Middle frontal gyrus (tissue), 1 donor: ENCODE measurements around the gene ZFYVE28.
A peak's percentile ranks its signal among the peaks of the same experiment; 100 is the strongest.
"Not testable (repeated sequence)": the region's sequence is repeated elsewhere in the genome, so short reads cannot be mapped to it uniquely, and the experiment has no call there.

ENCODE experiments used
- DNase-seq: peaks from one replicate; pipeline ENCODE4 v3.0.0-alpha.2; 2015; ENCODE audit warnings: low spot score; ENCODE audit errors: extremely low spot score

Gene ZFYVE28

GRCh38 chr4:2417765-2418649 is at the start of gene ZFYVE28:
ZFYVE28 (minus strand) TSS chr4:2418645; CDS start chr4:2418323, 322 bp downstream.
- DNase-seq, result no peak

GRCh38 chr4:2465544-2465943 is 47.1 kb upstream of the ZFYVE28 start:
- not testable (repeated sequence) for DNase-seq

DNA sequence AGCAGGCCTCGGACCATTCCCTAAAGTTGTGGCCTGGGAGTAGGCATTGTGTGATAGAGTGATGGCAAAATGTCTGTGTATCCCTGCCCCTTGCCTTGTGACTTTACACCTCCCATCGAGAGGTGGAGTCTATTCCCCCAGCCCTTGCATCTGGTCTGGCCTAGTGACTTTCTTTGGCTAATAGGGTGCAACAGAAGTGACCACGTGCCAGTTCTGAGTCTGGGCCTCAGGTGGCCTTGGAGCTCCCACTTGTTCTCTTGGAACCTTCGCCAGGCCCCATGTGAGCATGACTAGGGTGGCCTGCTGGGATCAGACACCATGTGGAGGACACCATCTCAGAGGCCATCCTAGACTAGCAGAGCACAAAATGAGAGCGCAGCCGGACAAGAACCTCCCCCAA is 46.6 kb upstream of the ZFYVE28 start:
- DNase-seq, result no peak

GRCh38 chr4:2462992-2463762 is 44.7 kb upstream of the ZFYVE28 start:
- no peak for DNase-seq

DNA sequence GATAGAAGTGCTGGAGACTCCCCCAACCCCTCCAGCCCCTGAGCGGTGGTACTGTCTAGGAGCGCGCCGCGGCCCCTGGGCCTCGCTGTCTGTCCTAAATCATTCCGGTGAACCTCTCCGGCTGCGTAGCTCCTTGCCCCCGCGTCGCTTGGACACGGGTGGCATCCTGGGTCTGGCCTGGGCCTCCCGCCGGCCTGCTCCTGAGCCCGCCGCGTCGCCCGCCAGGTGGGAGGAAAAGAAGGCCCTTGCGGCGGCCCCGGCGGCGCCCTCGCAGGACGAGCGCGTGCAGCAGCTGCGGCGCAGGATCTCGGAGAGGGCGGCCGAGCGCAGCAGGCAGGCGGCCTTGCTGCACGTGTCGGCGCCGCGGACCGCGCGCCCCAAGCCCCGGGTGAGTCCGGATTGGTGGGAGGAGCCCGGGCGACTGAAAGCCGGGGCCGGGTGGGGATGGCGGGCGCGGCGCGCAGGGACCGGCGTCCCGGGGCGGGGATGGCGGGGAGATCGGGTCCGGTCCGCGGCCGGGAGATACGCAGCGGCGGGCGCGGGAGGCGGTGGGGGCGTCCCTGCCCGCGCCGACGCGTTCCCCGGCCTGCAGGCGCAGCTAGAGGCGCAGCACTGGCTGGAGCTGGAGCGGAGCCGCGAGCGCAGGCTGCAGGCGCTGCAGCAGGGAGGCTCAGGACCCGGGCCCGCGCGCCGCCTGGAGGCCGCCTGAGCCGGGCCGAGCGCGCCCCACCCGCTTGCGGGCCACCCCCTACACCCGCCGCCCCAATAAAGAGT is 44.0 kb upstream of the ZFYVE28 start:
- peak; percentile 54 for DNase-seq

DNA sequence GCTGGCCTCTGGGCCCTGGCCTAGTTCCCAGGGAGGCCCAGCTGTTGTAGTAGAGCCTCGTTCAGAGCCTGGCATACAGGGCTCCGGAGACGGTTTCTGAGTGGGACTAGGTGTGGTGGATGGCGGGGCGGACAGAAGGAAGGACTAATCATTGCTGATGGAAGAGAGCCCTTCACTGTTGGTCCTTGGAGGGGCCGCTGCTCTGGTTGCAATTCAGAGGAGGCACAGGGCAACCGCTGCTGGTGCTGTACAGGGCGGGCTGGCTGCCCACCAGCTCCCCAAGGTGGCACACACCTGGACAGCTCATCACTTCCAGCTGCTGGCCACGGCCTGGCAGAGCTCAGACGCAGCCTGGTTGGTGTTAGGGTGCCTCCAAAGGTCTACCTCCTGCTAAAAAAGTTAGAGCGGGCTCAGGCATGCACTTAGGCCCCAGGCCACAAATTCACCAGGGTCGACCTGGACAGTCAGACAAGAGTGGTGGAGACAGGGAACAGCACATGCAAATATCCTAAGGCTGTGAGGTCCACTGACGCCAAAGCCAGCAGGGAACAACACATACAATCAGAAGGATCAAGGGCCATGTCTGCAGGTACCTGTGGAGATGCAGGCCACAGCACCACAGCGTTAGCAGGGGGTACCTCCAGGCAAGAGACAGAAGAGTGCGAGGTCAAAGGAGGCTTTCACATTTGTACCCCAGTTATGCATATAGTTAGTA is 43.0 kb upstream of the ZFYVE28 start:
- DNase-seq, result no peak

- no peak for DNase-seq
Measured at GRCh38 chr4:2459589-2460349, 41.3 kb upstream of the ZFYVE28 start.

GRCh38 chr4:2458546-2459491 is 40.4 kb upstream of the ZFYVE28 start:
- DNase-seq, result no peak

- no peak for DNase-seq
Measured at GRCh38 chr4:2457481-2458295, 39.2 kb upstream of the ZFYVE28 start.

- no peak for DNase-seq
Measured at GRCh38 chr4:2451821-2452785, 33.7 kb upstream of the ZFYVE28 start.

GRCh38 chr4:2451036-2451520 is 32.6 kb upstream of the ZFYVE28 start:
- no peak for DNase-seq

DNA sequence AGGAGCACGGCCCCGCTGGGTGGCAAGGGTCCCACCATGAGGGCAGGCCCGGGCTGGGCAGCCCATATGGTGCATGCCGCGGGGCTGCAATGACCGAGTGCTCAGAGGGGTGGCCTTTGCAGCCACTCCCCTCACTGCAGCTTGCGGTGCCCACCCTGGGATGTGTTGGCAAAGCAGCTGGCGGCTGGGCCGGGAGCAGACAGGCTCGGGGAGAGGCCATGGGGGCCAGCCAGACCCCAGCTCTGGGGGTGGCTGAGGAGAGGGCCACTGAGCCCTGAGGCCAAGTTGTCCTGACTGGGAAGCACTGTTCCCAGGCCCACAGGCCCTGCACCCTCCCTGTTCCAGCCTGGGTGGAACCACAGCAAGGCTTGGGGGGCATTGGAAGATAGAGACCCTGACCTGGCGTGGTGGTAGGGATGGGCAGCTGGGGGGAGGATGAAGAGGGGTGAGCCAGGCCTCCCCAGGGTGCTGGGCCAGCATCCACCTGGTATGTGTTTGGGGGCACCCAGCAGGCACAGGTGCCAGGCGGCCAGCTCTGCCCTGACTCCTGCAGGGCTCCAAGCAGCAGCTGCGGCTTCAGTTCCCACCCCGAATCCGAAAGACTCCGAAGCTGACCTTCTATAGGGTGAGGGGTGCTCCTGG is 32.1 kb upstream of the ZFYVE28 start:
- DNase-seq, result no peak

- no peak for DNase-seq
Measured at GRCh38 chr4:2449511-2450392, 31.3 kb upstream of the ZFYVE28 start.

DNA sequence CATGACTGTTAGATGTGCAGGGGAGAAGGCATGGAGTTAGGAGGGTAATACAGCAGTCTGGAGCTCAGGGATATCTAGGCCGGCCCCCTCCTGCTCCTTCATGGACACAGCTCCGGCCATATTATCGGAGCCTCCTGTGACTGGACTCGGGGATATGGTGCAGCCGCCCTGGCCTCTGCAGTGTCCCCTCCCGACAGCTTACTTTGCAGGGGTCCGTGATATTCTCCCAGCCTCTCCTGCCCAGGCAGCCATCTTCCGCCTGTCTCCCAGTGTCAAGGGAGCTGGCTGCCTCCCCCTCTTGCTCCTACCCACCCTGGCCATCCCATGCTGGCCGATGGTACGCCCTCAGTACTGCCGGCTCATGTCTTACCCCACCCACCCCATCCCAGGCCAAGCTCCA is 30.6 kb upstream of the ZFYVE28 start:
- no peak for DNase-seq

GRCh38 chr4:2448589-2448988 is 30.1 kb upstream of the ZFYVE28 start:
- DNase-seq, result no peak
